ENCODE measurements around the gene AFAP1L1. TPM values are rescaled to one million over a fixed set of nuclear protein-coding genes. Genes with fewer than 3 reads are reported as not detected.
A peak's percentile ranks its signal among the peaks of the same experiment; 100 is the strongest.

Gene AFAP1L1
- total and polyA plus RNA-seq, 2 of the 13 experiments (the other 11 are each of a cell fraction or from before 2014, with no cell fraction given), result 0.38 to 1.0 TPM

DNA sequence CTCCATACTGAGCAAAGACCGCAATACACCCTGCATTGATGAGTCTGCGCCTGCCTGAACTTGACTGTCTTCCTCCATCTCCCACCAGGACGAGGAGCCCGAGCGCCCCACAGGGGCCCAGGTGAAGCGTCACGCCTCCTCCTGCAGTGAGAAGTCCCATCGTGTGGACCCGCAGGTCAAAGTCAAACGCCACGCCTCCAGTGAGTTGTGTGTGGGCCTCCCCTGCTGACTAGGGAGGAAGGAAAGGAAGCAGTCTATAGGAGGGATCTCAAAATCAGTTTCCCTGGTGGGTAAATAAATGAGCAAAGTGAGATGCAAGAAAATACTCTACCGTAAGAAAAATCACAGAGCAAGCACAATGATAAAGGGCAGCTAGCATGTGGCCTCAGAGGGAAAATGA is 50.9 kb downstream of the AFAP1L1 start (continued):
- TF ChIP-seq, protein P1, sequence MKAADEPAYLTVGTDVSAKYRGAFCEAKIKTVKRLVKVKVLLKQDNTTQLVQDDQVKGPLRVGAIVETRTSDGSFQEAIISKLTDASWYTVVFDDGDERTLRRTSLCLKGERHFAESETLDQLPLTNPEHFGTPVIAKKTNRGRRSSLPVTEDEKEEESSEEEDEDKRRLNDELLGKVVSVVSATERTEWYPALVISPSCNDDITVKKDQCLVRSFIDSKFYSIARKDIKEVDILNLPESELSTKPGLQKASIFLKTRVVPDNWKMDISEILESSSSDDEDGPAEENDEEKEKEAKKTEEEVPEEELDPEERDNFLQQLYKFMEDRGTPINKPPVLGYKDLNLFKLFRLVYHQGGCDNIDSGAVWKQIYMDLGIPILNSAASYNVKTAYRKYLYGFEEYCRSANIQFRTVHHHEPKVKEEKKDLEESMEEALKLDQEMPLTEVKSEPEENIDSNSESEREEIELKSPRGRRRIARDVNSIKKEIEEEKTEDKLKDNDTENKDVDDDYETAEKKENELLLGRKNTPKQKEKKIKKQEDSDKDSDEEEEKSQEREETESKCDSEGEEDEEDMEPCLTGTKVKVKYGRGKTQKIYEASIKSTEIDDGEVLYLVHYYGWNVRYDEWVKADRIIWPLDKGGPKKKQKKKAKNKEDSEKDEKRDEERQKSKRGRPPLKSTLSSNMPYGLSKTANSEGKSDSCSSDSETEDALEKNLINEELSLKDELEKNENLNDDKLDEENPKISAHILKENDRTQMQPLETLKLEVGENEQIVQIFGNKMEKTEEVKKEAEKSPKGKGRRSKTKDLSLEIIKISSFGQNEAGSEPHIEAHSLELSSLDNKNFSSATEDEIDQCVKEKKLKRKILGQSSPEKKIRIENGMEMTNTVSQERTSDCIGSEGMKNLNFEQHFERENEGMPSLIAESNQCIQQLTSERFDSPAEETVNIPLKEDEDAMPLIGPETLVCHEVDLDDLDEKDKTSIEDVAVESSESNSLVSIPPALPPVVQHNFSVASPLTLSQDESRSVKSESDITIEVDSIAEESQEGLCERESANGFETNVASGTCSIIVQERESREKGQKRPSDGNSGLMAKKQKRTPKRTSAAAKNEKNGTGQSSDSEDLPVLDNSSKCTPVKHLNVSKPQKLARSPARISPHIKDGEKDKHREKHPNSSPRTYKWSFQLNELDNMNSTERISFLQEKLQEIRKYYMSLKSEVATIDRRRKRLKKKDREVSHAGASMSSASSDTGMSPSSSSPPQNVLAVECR (CRISPR knock-in tag; IDR thresholded peaks at IDR 0.05; ENCODE audit: borderline replicate concordance), result peak; percentile 52; the same call in 1 of the 2 replicates
- peak; percentile 47; the same call in 1 of the 2 replicates for TF ChIP-seq KAT8 (CRISPR knock-in tag; IDR thresholded peaks at IDR 0.05)
- TF ChIP-seq NONO (IDR thresholded peaks at IDR 0.05), result no peak
- TF ChIP-seq NONO (CRISPR knock-in tag; conservative IDR thresholded peaks at IDR 0.05), result peak; percentile 73; the same call in 1 of the 2 replicates
- no peak for TF ChIP-seq TOPORS (CRISPR knock-in tag; IDR thresholded peaks at IDR 0.05)
- no peak for TF ChIP-seq ZNF317 (CRISPR knock-in tag; IDR thresholded peaks at IDR 0.05)
- TF ChIP-seq YEATS4 (CRISPR knock-in tag; IDR thresholded peaks at IDR 0.05; ENCODE audit: borderline replicate concordance), result 0 out of 2 replicates have a peak, but pooled peaks have one; percentile 46
- peak; percentile 53; the same call in 1 of the 2 replicates for TF ChIP-seq SAP130 (CRISPR knock-in tag; IDR thresholded peaks at IDR 0.05; ENCODE audit: low read depth)
- no peak for TF ChIP-seq ZNF629 (CRISPR knock-in tag; conservative IDR thresholded peaks at IDR 0.05)
- no peak for TF ChIP-seq ZNF34 (CRISPR knock-in tag; IDR thresholded peaks at IDR 0.05; ENCODE audit: borderline replicate concordance)
- peak; percentile 21; the same call in 1 of the 2 replicates for TF ChIP-seq RAD21 (CRISPR knock-in tag; IDR thresholded peaks at IDR 0.05)
- TF ChIP-seq NFKBIZ (CRISPR knock-in tag; IDR thresholded peaks at IDR 0.05), result no peak
- 0 out of 2 replicates have a peak, but pooled peaks have one; percentile 35 for TF ChIP-seq GATAD1 (CRISPR knock-in tag; IDR thresholded peaks at IDR 0.05)
- TF ChIP-seq GPN1 (CRISPR knock-in tag; IDR thresholded peaks at IDR 0.05; ENCODE audit: borderline replicate concordance), result no peak
- 0 out of 2 replicates have a peak, but pooled peaks have one; percentile 20 for TF ChIP-seq ZBTB7B (CRISPR knock-in tag; IDR thresholded peaks at IDR 0.05)
- no peak for TF ChIP-seq EED (CRISPR knock-in tag; IDR thresholded peaks at IDR 0.05)
- no peak for TF ChIP-seq ZSCAN31 (CRISPR knock-in tag; IDR thresholded peaks at IDR 0.05; ENCODE audit: low read depth)
- TF ChIP-seq ZFAT (CRISPR knock-in tag; conservative IDR thresholded peaks at IDR 0.05), result no peak
- TF ChIP-seq POGZ (CRISPR knock-in tag; IDR thresholded peaks at IDR 0.05), result peak; percentile 49; the same call in 1 of the 2 replicates
- no peak for TF ChIP-seq FOXK2 (IDR thresholded peaks at IDR 0.05)
- TF ChIP-seq, protein P2, sequence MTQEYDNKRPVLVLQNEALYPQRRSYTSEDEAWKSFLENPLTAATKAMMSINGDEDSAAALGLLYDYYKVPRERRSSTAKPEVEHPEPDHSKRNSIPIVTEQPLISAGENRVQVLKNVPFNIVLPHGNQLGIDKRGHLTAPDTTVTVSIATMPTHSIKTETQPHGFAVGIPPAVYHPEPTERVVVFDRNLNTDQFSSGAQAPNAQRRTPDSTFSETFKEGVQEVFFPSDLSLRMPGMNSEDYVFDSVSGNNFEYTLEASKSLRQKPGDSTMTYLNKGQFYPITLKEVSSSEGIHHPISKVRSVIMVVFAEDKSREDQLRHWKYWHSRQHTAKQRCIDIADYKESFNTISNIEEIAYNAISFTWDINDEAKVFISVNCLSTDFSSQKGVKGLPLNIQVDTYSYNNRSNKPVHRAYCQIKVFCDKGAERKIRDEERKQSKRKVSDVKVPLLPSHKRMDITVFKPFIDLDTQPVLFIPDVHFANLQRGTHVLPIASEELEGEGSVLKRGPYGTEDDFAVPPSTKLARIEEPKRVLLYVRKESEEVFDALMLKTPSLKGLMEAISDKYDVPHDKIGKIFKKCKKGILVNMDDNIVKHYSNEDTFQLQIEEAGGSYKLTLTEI (CRISPR knock-in tag; conservative IDR thresholded peaks at IDR 0.05), result no peak
- TF ChIP-seq, protein P3, sequence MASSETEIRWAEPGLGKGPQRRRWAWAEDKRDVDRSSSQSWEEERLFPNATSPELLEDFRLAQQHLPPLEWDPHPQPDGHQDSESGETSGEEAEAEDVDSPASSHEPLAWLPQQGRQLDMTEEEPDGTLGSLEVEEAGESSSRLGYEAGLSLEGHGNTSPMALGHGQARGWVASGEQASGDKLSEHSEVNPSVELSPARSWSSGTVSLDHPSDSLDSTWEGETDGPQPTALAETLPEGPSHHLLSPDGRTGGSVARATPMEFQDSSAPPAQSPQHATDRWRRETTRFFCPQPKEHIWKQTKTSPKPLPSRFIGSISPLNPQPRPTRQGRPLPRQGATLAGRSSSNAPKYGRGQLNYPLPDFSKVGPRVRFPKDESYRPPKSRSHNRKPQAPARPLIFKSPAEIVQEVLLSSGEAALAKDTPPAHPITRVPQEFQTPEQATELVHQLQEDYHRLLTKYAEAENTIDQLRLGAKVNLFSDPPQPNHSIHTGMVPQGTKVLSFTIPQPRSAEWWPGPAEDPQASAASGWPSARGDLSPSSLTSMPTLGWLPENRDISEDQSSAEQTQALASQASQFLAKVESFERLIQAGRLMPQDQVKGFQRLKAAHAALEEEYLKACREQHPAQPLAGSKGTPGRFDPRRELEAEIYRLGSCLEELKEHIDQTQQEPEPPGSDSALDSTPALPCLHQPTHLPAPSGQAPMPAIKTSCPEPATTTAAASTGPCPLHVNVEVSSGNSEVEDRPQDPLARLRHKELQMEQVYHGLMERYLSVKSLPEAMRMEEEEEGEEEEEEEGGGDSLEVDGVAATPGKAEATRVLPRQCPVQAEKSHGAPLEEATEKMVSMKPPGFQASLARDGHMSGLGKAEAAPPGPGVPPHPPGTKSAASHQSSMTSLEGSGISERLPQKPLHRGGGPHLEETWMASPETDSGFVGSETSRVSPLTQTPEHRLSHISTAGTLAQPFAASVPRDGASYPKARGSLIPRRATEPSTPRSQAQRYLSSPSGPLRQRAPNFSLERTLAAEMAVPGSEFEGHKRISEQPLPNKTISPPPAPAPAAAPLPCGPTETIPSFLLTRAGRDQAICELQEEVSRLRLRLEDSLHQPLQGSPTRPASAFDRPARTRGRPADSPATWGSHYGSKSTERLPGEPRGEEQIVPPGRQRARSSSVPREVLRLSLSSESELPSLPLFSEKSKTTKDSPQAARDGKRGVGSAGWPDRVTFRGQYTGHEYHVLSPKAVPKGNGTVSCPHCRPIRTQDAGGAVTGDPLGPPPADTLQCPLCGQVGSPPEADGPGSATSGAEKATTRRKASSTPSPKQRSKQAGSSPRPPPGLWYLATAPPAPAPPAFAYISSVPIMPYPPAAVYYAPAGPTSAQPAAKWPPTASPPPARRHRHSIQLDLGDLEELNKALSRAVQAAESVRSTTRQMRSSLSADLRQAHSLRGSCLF (CRISPR knock-in tag; IDR thresholded peaks at IDR 0.05; ENCODE audit: borderline replicate concordance), result no peak

Measured in HepG2 (cell line).